Panc1 (cell line): ENCODE data around the gene LOXL3. TPM values are rescaled to one million over a fixed set of nuclear protein-coding genes. Genes with fewer than 3 reads are reported as not detected.

ENCODE experiments used
- ATAC-seq: fragments of 200-7000 bp; cut with Tn5 transposase; 2 replicates; pipeline ENCODE4 v1.9.1; 2020; ENCODE audit warnings: mild to moderate bottlenecking, moderate library complexity
- BruUV-seq: library from RNA; stranded (reverse); fragments of 400-500 nt; replicated peaks from 2 replicates; lab custom pipeline; 2021; lab: Mats Ljungman, UMichigan
- CTCF ChIA-PET: fragments of 300-600 bp; sonication (Branson Sonifier 250); formaldehyde crosslinking; loops from one replicate; lab custom pipeline; 2022; ENCODE audit warnings: antibody characterized with exemption; lab: Charles Lee
- POLR2A ChIA-PET: fragments of 300-600 bp; sonication (Branson Sonifier 250); formaldehyde crosslinking; loops from one replicate; lab custom pipeline; 2022; ENCODE audit warnings: antibody characterized with exemption; lab: Charles Lee
- DNase-seq: peaks from one replicate; pipeline ENCODE4 v3.0.0-alpha.2; 2010; ENCODE audit warnings: low read depth, low spot score
- H3K27ac ChIP-seq: 2 replicates; pipeline ENCODE4 v1.5.1; 2011; ENCODE audit warnings: mild to moderate bottlenecking, low read length, inconsistent platforms
- H3K27me3 ChIP-seq: fragments of 200-500 bp; sonication (Bioruptor generic); 2 replicates; pipeline ENCODE4 v1.6.0; 2014; ENCODE audit warnings: low read length, inconsistent platforms; ENCODE audit not compliant: control insufficient read depth, insufficient read depth
- H3K36me3 ChIP-seq: fragments of 200-500 bp; sonication (Bioruptor generic); 2 replicates; pipeline ENCODE4 v1.5.1; 2014; ENCODE audit warnings: inconsistent platforms, mild to moderate bottlenecking, low read length, moderate library complexity; ENCODE audit not compliant: control insufficient read depth, insufficient read depth
- H3K4me1 ChIP-seq: 2 replicates; pipeline ENCODE4 v1.5.1; 2011; ENCODE audit warnings: inconsistent platforms, mild to moderate bottlenecking, low read length, moderate library complexity; ENCODE audit not compliant: control insufficient read depth, insufficient read depth
- H3K4me3 ChIP-seq, 2 experiments: 2 replicates each; pipeline ENCODE4 v1.5.1; 2011 to 2012; ENCODE audit warnings: low read depth in 2 of 2, low read length in 2 of 2, mild to moderate bottlenecking in 2 of 2, inconsistent platforms in 1 of 2, moderate library complexity in 1 of 2
- H3K9me3 ChIP-seq: fragments of 200-500 bp; sonication (Bioruptor generic); 2 replicates; pipeline ENCODE4 v1.5.1; 2014; ENCODE audit warnings: low read depth, mild to moderate bottlenecking, inconsistent platforms, low read length, moderate library complexity; ENCODE audit not compliant: control insufficient read depth, insufficient read depth
- CTCF ChIP-seq: fragments of 450-650 bp; IDR thresholded peaks from 2 replicates; pipeline ENCODE4 v1.5.1; 2017; ENCODE audit warnings: mild to moderate bottlenecking
- POLR2AphosphoS5 ChIP-seq: IDR thresholded peaks from 2 replicates; pipeline ENCODE4 v1.6.1; 2012; ENCODE audit warnings: mild to moderate bottlenecking, low read depth, low read length, moderate library complexity
- REST ChIP-seq, 2 experiments: IDR thresholded peaks; 2 replicates each; pipeline ENCODE4 v1.6.1; 2011 to 2012; ENCODE audit warnings: low read depth in 2 of 2, control low read depth in 1 of 2, low read length in 1 of 2, mild to moderate bottlenecking in 1 of 2, moderate library complexity in 1 of 2; ENCODE audit not compliant: insufficient read depth in 1 of 2
- SIN3A ChIP-seq: IDR thresholded peaks from 2 replicates; pipeline ENCODE4 v1.6.1; 2012; ENCODE audit warnings: low read depth, mild to moderate bottlenecking, low read length, moderate library complexity, borderline replicate concordance; ENCODE audit not compliant: insufficient read depth
- TCF7L2 ChIP-seq: IDR thresholded peaks from 2 replicates; pipeline ENCODE4 v1.6.1; 2011; ENCODE audit warnings: mild to moderate bottlenecking, low read depth, low read length, inconsistent platforms
- in situ Hi-C: cut with HindIII; loops from 2 replicates; pipeline ENCODE4 v1.10.0; 2016; ENCODE audit warnings: low sequenced_read_pairs, low pct_unique_long_range_greater_than_20kb
- intact Hi-C: fragments of 100-400 bp; cut with micrococcal nuclease; formaldehyde crosslinking; loops from one replicate; pipeline ENCODE4 v1.10.0; 2022; ENCODE audit not compliant: unreplicated experiment
- total RNA-seq: library from RNA; stranded (reverse); gene quantifications from one replicate; pipeline ENCODE4 v1.2.1, GENCODE V29; 2021; ENCODE audit not compliant: unreplicated experiment

LOXL3 gene
- total RNA-seq, 1 experiment from 2014 or later, result 1.0 TPM

DNA sequence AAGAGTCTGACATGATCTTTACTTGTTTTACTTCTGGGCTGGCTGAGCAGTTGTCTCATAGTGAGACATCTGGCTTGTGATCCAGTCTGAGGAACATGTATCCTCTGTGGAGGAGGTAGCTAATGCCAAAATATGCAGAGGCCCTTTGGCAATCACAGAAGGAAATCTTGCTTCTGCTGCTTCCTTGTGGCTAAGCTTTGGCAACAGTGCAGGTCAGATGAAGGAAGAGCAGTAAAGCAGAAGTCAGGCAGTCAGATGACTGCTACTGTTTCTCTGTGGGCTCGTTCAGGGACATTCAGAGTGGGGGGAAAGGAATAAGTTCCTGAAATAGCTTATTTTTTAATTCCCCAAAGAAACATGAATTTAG is 23.1 kb upstream of the LOXL3 start:
- no peaks in the 10 kb centered on the region for H3K9me3 ChIP-seq
- H3K4me1 ChIP-seq, result no peaks in the 10 kb centered on the region
- intact Hi-C loops (no loop called here), in situ Hi-C loops (no loop called here)
- CTCF ChIA-PET, result interaction anchor here (0.6 kb wide), 1 partner anchor 66 kb away, joined by 4 read pairs; no protein-coding TSS in a partner anchor
- no peak overlapping the region for H3K27ac ChIP-seq
- ATAC-seq, result no peak
- no TSS peak for BruUV-seq
- no peaks in the 10 kb centered on the region for H3K36me3 ChIP-seq
- no peak for TF ChIP-seq SIN3A
- no peaks in the 10 kb centered on the region for H3K27me3 ChIP-seq
- no peak overlapping the region for H3K4me3 ChIP-seq
- POLR2A ChIA-PET, result interaction anchor here (0.5 kb wide), 1 partner anchor 35 kb away, joined by 6 read pairs; no protein-coding TSS in a partner anchor
- no peak for DNase-seq

DNA sequence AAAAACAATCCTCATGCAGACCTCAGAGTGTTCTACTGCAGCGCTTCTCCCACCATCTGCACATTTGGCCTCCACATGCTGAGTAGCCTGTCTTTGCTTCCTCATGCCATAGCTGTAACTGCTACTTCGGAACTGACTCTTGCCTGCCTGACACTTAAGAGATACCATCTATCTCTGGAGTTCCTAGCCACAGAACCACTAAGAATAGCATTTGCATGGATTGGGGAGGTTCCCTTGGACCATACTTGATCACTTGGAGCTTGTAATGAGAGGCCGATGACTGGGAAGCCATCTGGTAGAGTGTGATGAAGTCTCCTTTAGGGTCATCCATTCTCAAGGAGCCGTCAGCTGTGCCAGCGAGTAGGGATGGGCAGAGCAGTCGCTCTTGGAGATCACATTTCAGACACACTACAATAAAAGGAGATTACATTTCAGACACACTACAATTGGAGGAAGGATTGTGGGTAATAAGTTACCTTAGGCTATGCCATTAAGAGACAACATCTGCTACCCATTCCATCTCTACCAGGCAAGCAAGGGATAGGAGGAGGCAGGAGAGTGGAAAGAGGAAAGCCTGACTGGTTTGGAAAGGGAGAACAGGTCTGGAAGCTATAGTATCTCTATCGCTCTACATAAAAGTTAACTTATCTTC is 22.6 kb upstream of the LOXL3 start:
- TF ChIP-seq POLR2AphosphoS5, result no peak
- TF ChIP-seq REST (IDR thresholded peaks at IDR 0.05; ENCODE audit: insufficient read depth in 1 of 2, low read depth in 2 of 2, low read length in 1 of 2), result no peak
- TF ChIP-seq TCF7L2, result no peak
- no peak for TF ChIP-seq SIN3A
- TF ChIP-seq CTCF, result no peak
- BruUV-seq, result no TSS peak
- CTCF ChIA-PET, result interaction anchor here (0.6 kb wide), 2 partner anchors 66 to 474 kb away, joined by 3 to 4 read pairs; no protein-coding TSS in a partner anchor
- POLR2A ChIA-PET, result interaction anchor here (0.6 kb wide), 1 partner anchor 37 kb away, joined by 3 read pairs; no protein-coding TSS in a partner anchor
- H3K27ac ChIP-seq, result no peak overlapping the region
- H3K4me3 ChIP-seq, result no peak overlapping the region
- ATAC-seq, result no peak
- intact Hi-C loops, result no loop called here
- no peaks in the 10 kb centered on the region for H3K4me1 ChIP-seq
- DNase-seq, result no peak
- no peaks in the 10 kb centered on the region for H3K36me3 ChIP-seq
- in situ Hi-C loops, result no loop called here
- no peaks in the 10 kb centered on the region for H3K9me3 ChIP-seq
- H3K27me3 ChIP-seq, result no peaks in the 10 kb centered on the region

- Histone ChIP-seq H3K36me3 (no peaks in the 10 kb centered on the region), H3K27me3 (no peaks in the 10 kb centered on the region), H3K27ac (no peak overlapping the region), H3K4me3 (no peak overlapping the region), H3K9me3 (no peaks in the 10 kb centered on the region), H3K4me1 (no peaks in the 10 kb centered on the region)
- DNase-seq (no peak), ATAC-seq (no peak)
- no TSS peak for BruUV-seq
- CTCF ChIA-PET, result no interaction called here
- POLR2A ChIA-PET, result interaction anchor here (0.6 kb wide), 1 partner anchor 36 kb away, joined by 3 read pairs; no protein-coding TSS in a partner anchor
- intact Hi-C loops, result no loop called here
- in situ Hi-C loops, result no loop called here
- no peak for TF ChIP-seq CTCF
- no peak for TF ChIP-seq TCF7L2
- no peak for TF ChIP-seq POLR2AphosphoS5
These were observed 21.6 kb upstream of the LOXL3 start for GRCh38 chr2:74575320-74575719.
